Transverse colon (tissue), 3 donors: ENCODE data around the gene SEC14L1.

Experiments
- POLR2A ChIP-seq: fragments of 450-650 bp; IDR thresholded peaks from one replicate; pipeline ENCODE4 v1.6.1; 2016; ENCODE audit warnings: antibody characterized with exemption, mild to moderate bottlenecking, moderate library complexity
- TF ChIP-seq, protein P1 (sequence below), 5 experiments: fragments of 200-600 bp in 3 of 5; fragments of 450-650 bp in 2 of 5; sonication (generic) in 3 of 5; IDR thresholded peaks; 1 replicate in 2 of 5; 2 replicates in 3 of 5; pipeline ENCODE4 v1.5.1; 2016 to 2017; ENCODE audit warnings: antibody characterized with exemption in 5 of 5, inconsistent platforms in 3 of 5, mild to moderate bottlenecking in 2 of 5, moderate library complexity in 1 of 5

DNA sequence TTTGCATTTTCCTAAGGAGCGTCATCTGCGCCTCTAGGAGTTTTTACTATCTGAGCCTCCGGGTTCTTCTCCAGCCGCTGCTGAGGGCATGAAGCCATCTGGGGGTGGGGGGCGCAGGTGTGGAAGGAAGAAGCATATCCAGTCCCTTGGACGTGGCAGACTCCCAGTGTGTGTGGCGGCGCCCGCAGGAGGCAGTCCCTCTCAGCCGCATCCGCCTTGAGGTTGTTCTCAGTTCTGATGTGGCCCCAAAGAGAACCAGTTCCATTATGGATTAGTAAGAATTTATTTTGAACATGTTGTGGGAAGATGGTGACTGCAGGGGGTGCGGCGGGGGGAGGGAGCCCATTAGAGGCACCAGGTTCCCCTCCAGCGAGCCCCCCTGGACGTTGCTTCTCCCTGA, 100.2 kb downstream of the SEC14L1 start:
- TF ChIP-seq, protein P1, sequence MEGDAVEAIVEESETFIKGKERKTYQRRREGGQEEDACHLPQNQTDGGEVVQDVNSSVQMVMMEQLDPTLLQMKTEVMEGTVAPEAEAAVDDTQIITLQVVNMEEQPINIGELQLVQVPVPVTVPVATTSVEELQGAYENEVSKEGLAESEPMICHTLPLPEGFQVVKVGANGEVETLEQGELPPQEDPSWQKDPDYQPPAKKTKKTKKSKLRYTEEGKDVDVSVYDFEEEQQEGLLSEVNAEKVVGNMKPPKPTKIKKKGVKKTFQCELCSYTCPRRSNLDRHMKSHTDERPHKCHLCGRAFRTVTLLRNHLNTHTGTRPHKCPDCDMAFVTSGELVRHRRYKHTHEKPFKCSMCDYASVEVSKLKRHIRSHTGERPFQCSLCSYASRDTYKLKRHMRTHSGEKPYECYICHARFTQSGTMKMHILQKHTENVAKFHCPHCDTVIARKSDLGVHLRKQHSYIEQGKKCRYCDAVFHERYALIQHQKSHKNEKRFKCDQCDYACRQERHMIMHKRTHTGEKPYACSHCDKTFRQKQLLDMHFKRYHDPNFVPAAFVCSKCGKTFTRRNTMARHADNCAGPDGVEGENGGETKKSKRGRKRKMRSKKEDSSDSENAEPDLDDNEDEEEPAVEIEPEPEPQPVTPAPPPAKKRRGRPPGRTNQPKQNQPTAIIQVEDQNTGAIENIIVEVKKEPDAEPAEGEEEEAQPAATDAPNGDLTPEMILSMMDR (IDR thresholded peaks at IDR 0.05) = no peak
- no peak for TF ChIP-seq POLR2A
